ENCODE results near the gene BDP1.

DNA sequence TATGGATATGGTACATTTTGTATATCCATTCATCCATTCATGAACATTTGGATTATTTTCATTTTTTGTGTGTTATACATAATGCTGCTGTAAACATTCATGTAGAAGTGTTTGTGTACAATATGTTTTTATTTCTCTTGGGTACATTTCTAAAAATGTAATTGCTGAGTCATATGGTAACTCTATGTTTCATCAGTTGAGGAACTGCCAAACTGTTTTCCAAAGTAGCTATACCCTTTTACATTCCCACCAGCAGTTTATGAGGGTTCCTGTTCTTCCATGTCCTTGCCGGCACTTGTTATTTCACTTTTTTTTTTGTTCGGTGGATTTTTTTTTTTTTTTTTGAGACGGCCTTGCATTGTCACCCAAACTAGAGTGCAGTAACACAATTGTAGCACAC lies 77.7 kb downstream of the BDP1 start:
- TF ChIP-seq, protein P1, sequence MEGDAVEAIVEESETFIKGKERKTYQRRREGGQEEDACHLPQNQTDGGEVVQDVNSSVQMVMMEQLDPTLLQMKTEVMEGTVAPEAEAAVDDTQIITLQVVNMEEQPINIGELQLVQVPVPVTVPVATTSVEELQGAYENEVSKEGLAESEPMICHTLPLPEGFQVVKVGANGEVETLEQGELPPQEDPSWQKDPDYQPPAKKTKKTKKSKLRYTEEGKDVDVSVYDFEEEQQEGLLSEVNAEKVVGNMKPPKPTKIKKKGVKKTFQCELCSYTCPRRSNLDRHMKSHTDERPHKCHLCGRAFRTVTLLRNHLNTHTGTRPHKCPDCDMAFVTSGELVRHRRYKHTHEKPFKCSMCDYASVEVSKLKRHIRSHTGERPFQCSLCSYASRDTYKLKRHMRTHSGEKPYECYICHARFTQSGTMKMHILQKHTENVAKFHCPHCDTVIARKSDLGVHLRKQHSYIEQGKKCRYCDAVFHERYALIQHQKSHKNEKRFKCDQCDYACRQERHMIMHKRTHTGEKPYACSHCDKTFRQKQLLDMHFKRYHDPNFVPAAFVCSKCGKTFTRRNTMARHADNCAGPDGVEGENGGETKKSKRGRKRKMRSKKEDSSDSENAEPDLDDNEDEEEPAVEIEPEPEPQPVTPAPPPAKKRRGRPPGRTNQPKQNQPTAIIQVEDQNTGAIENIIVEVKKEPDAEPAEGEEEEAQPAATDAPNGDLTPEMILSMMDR (IDR thresholded peaks at IDR 0.05; ENCODE audit: low read length), result no peak
- no peak for TF ChIP-seq EZH2 (IDR thresholded peaks at IDR 0.05; ENCODE audit: borderline replicate concordance, low read length)
